Nephron (organoid): ENCODE results near the gene SH2D5.
A peak's percentile ranks its signal among the peaks of the same experiment; 100 is the strongest.

ENCODE experiments used
- H3K27ac Mint-ChIP-seq, 3 experiments: 2 replicates each; pipeline ENCODE4 v1.8.0; 2020; ENCODE audit warnings: mixed read lengths in 3 of 3, mild to moderate bottlenecking in 2 of 3, moderate library complexity in 1 of 3
- H3K27me3 Mint-ChIP-seq: 2 replicates; pipeline ENCODE4 v1.8.0; 2021; ENCODE audit warnings: low read depth, mild to moderate bottlenecking, moderate library complexity, mixed read lengths
- H3K36me3 Mint-ChIP-seq: 2 replicates; pipeline ENCODE4 v1.8.0; 2020; ENCODE audit warnings: low read depth, mixed read lengths
- H3K4me1 Mint-ChIP-seq: 2 replicates; pipeline ENCODE4 v1.8.0; 2020; ENCODE audit warnings: mixed read lengths
- H3K4me3 Mint-ChIP-seq, 3 experiments: 2 replicates each; pipeline ENCODE4 v1.8.0; 2020; ENCODE audit warnings: mild to moderate bottlenecking in 3 of 3, mixed read lengths in 3 of 3, moderate library complexity in 2 of 3
- H3K9me3 Mint-ChIP-seq: 2 replicates; pipeline ENCODE4 v1.8.0; 2020; ENCODE audit warnings: mixed read lengths
- CTCF ChIP-seq, 3 experiments: fragments of 200-600 bp; sonication (generic); IDR thresholded peaks; one replicate each; pipeline ENCODE4 v1.5.0; 2021; ENCODE audit warnings: antibody characterized with exemption in 3 of 3; ENCODE audit not compliant: unreplicated experiment in 3 of 3

SH2D5 gene

GRCh38 chr1:20697563-20697962, 34.9 kb downstream of the SH2D5 start:
- Mint-ChIP-seq H3K4me3 (peak overlapping the region in 1 of 3 experiments; percentile 88), H3K36me3 (no peaks in the 10 kb centered on the region)

GRCh38 chr1:20696397-20697333, 35.8 kb downstream of the SH2D5 start:
- H3K36me3 Mint-ChIP-seq: no peaks in the 10 kb centered on the region
- H3K9me3 Mint-ChIP-seq: peaks cover 8% of the 10 kb centered on the region
- peak; percentile 86 to 99 (median 98) for TF ChIP-seq CTCF (IDR thresholded peaks at IDR 0.05; ENCODE audit: unreplicated experiment in 3 of 3)
- H3K27ac Mint-ChIP-seq: peak overlapping the region; percentile 80 to 87 (median 83)
- H3K4me3 Mint-ChIP-seq: peak overlapping the region; percentile 88 to 89 (median 89)
- no peaks in the 10 kb centered on the region for H3K27me3 Mint-ChIP-seq
- H3K4me1 Mint-ChIP-seq: peaks cover 15% of the 10 kb centered on the region

More at GRCh38 chr1:20697563-20697962, 34.9 kb downstream of the SH2D5 start:
- no peak overlapping the region for H3K27ac Mint-ChIP-seq
- H3K27me3 Mint-ChIP-seq: no peaks in the 10 kb centered on the region
- peaks cover 15% of the 10 kb centered on the region for H3K4me1 Mint-ChIP-seq
- TF ChIP-seq CTCF (IDR thresholded peaks at IDR 0.05; ENCODE audit: unreplicated experiment in 3 of 3): no peak
- H3K9me3 Mint-ChIP-seq: peaks cover under 1% of the 10 kb centered on the region

- Mint-ChIP-seq H3K36me3 (no peaks in the 10 kb centered on the region), H3K27ac (peak overlapping the region in 1 of 3 experiments; percentile 6), H3K4me1 (peaks cover 13% of the 10 kb centered on the region), H3K9me3 (peaks cover 8% of the 10 kb centered on the region), H3K27me3 (no peaks in the 10 kb centered on the region), H3K4me3 (peak overlapping the region in 2 of 3 experiments; percentile 88 to 89)
- no peak for TF ChIP-seq CTCF (IDR thresholded peaks at IDR 0.05; ENCODE audit: unreplicated experiment in 3 of 3)
Measured at GRCh38 chr1:20695515-20695914, 37.0 kb downstream of the SH2D5 start.

- H3K4me3 Mint-ChIP-seq: no peak overlapping the region
Measured at GRCh38 chr1:20693623-20694022, 38.9 kb downstream of the SH2D5 start.

GRCh38 chr1:20691872-20692271, 40.6 kb downstream of the SH2D5 start:
- H3K9me3 Mint-ChIP-seq: peaks cover 8% of the 10 kb centered on the region
- no peaks in the 10 kb centered on the region for H3K4me1 Mint-ChIP-seq
- no peak overlapping the region for H3K4me3 Mint-ChIP-seq
- no peak for TF ChIP-seq CTCF (IDR thresholded peaks at IDR 0.05; ENCODE audit: unreplicated experiment in 3 of 3)
- H3K27ac Mint-ChIP-seq: no peak overlapping the region
- no peaks in the 10 kb centered on the region for H3K36me3 Mint-ChIP-seq
- no peaks in the 10 kb centered on the region for H3K27me3 Mint-ChIP-seq

More at GRCh38 chr1:20693623-20694022, 38.9 kb downstream of the SH2D5 start:
- no peaks in the 10 kb centered on the region for H3K27me3 Mint-ChIP-seq
- TF ChIP-seq CTCF (IDR thresholded peaks at IDR 0.05; ENCODE audit: unreplicated experiment in 3 of 3): no peak
- no peak overlapping the region for H3K27ac Mint-ChIP-seq
- peaks cover 4% of the 10 kb centered on the region for H3K4me1 Mint-ChIP-seq
- peaks cover 8% of the 10 kb centered on the region for H3K9me3 Mint-ChIP-seq
- H3K36me3 Mint-ChIP-seq: no peaks in the 10 kb centered on the region
